NOMO-1 (cell line): ENCODE measurements around the gene ACSM3.
"Not testable (repeated sequence)": the region's sequence is repeated elsewhere in the genome, so short reads cannot be mapped to it uniquely, and the experiment has no call there.

Experiments
- DNase-seq, 2 experiments: peaks; one replicate each; lab custom pipeline; 2025; ENCODE audit not compliant: unreplicated experiment in 2 of 2; lab: John Stamatoyannopoulos, UW

The ACSM3 gene, protein sequence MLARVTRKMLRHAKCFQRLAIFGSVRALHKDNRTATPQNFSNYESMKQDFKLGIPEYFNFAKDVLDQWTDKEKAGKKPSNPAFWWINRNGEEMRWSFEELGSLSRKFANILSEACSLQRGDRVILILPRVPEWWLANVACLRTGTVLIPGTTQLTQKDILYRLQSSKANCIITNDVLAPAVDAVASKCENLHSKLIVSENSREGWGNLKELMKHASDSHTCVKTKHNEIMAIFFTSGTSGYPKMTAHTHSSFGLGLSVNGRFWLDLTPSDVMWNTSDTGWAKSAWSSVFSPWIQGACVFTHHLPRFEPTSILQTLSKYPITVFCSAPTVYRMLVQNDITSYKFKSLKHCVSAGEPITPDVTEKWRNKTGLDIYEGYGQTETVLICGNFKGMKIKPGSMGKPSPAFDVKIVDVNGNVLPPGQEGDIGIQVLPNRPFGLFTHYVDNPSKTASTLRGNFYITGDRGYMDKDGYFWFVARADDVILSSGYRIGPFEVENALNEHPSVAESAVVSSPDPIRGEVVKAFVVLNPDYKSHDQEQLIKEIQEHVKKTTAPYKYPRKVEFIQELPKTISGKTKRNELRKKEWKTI

DNA sequence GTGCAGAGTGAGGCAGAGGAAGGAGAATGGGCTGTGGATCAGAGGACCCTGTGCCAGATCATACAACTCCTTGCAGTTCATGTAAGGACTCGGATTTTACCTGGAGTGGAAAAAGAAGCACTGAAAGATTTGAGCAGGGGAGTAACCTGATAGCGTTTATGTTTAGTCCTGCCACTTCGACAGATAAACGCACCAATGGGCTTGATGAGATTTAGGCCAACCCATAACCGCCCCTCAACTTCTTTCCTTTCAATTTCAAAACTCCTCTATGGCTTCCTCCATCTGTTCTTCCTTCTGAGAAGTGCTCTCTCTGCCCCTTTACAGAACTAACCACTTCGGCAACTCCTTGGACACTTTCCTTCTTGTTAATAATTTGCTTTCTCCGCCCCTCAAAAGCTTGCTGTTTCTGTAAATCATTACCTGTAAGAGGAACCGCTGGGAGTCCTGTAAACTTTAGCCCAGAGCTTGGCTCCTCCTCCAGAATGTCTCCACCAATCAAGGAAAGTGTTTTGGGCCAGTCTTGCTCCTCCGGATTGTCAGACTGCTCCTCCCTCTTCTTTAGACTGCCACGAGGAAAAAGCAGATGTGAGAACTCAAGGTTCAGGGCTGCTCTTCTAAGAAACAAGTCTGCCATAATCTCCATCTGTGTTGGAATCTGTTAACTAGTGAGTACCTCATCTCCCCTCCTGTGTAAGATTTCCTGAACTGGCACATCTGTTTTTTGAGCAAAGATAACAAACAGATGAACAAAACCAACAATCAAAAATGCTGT is at the start of gene ACSM3:
Gene ACSM3 (plus strand): TSS at position 554 of the 772 bp plus-strand sequence. CDS start 6,021 bp downstream, outside the sequence.
- peak; percentile 88 to 97 for DNase-seq

- DNase-seq = not testable (repeated sequence)
Observed at GRCh38 chr16:20717718-20718117, 46.1 kb upstream of the ACSM3 start.

DNA sequence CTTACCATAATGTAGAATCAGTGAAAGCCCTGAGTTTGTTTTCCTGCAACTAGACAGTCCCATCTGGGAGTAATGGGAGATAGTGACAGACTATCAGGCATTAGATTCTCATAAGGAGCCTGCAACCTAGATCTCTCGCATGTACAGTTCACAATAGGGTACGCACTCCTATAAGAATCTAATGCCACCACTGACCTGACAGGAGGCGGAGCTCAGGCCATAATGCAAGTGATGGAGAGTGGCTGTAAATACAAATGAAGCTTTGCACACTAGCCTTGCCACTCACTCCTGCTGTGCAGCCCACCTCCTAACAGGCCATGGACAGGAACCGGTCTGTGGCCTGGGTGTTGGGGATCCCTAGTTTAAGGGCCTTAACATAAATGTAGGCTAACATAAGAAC is 43.6 kb upstream of the ACSM3 start:
- DNase-seq = no peak

GRCh38 chr16:20726661-20727060 is 37.2 kb upstream of the ACSM3 start:
- no peak for DNase-seq

GRCh38 chr16:20727181-20727580 is 36.6 kb upstream of the ACSM3 start:
- DNase-seq = no peak

DNA sequence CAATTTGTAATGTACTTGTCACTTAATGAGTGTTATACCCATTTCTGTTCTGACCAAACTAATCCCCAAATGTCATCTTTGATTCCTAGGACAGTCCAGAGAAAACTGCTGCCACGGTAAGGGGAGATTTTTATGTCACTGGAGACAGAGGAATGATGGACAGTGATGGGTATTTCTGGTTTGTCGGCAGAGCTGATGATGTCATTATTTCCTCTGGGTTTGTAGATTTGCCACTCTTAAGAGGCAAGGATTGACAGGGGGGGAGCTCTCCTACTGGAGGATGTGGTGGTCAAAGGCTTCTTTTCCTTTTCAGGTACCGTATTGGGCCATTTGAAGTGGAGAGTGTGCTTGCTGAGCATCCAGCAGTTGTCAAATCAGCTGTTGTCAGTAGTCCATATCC is 34.7 kb upstream of the ACSM3 start:
- DNase-seq = no peak

GRCh38 chr16:20734056-20734455 is 29.8 kb upstream of the ACSM3 start:
- DNase-seq = no peak

DNA sequence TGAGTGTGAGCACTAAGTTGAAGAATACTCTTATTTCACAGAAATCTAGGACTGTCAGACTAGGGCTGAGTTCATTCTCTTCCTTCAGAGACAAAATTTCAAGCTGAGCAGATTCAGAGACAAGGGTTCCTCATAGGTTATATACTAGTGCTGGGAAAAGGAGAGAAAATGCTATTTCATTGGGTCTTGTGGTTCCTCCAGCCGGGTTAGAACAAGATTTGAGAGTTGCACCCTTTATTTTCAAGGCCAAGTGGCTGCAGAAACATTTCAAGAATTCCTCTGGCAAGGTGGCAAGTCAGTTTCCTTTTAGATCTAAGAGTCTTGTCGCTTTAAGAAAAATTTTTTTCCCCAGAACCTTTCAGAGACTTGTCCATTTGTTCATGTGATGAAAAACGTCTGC is 29.0 kb upstream of the ACSM3 start:
- no peak for DNase-seq

DNA sequence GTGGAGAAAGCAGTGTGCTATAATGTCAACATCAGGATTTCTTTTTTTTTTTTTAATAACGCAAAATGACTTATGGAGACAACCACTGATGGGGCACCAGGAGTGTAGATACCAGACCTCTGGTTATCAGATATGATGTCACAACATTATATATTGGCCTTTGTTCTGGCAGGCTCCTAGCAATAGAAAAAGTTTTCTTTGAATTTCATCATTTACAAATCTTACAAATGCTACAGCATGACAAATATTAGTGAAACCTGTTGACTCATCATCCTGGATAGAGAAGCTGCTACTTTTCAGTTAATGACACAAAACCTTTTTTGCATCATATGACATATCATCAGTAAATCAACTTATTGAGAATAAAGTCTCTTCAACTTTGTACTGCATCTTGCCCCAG is 28.3 kb upstream of the ACSM3 start:
- no peak for DNase-seq

GRCh38 chr16:20740007-20740883 is 23.6 kb upstream of the ACSM3 start:
- DNase-seq = peak; percentile 30 to 35

DNA sequence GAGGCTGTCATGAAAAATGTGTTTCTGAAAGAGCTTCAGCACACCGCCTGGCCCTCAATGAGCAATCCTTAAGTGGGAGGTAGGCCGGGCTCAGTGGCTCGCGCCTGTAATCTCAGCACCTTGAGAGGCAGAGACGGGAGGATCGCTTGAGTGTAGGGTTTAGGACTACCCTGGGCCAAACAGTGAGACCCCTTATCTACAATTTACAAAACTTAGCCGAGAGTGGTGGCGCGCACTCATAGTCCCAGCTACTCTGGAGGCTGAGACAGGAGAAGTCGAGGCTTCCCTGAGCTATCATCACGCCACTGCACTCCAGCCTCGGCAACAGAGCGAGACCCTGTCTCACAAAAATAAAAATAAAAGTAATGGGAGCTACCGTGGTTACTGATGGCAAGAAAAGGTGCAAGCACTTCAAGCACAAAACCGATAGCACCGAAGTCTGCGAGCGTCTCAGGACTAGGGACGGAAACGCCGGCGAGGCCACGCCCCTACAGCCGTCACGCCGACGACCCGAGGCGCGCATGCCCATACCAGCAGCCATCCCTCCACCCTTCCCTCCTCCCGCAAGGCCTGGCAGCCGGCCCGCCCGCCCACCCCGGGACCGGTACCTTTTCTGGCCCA is 22.8 kb upstream of the ACSM3 start:
- DNase-seq = peak; percentile 66 to 76

DNA sequence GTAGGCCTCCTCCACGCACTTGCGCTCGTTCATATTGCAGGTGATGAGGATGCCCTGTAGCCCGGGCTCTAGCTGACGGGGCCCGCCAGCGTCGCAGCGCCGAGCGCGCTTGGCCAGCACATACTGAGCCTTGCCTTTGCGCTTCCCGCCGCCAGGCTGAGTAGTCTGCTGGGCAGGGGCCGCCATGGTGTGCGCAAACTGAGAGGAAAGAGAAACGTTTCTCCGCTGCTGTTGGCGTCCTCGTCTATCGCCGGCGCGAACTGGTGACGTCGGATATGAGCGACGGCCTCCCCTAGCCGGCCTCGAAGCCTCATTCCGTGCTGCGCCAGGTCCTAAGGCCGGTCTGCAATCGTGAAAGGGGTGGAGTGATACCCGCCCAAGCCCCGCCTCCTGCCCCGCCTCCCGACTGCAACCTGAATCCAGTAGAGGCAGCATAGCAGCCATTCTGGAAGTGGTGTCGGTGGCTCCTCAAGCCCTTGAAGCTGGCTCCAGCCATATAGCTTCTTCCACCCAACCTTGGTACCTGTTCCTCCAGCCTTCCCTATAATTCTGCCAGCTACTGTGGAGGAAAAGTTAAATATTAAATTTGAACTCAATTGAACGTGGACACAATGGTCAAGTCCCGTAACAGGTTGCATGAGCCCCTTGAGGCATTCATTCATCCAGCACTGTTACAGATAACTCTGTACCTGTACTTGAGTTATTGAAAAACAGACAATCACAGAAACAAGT is 22.1 kb upstream of the ACSM3 start, which contains the start of gene THUMPD1:
Gene THUMPD1 (minus strand): TSS at position 265 of the 732 bp plus-strand sequence. CDS start 79 bp downstream, at position 186.
- peak; percentile 86 to 93 for DNase-seq

GRCh38 chr16:20743591-20743990 is 20.2 kb upstream of the ACSM3 start:
- DNase-seq = no peak

- peak; percentile 51 to 61 for DNase-seq
Observed at GRCh38 chr16:20744922-20745440, 18.8 kb upstream of the ACSM3 start.

GRCh38 chr16:20746461-20746860 is 17.4 kb upstream of the ACSM3 start:
- DNase-seq = no peak

GRCh38 chr16:20747030-20747816 is 16.6 kb upstream of the ACSM3 start:
- peak; percentile 70 to 84 for DNase-seq

DNA sequence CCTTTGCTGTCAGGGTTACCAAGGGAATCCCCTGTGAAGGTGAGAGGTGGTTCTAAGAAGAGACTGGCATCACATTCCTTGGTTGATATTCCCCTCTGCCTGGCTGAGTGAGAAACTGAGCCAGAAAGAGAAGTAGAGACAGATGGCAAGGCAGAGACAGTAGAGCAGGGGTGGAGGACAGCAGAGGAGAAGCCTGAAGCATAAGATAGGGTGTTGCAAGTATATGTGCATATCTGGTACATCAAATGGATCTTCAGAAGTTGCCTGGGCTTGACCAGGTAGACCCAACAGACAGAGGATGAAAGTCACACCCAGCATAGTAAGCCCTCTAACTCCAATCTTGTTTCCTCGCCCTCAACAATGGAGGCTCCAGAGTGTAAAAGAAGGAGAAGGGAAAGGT is 14.3 kb upstream of the ACSM3 start:
- no peak for DNase-seq

- no peak for DNase-seq
Observed at GRCh38 chr16:20750558-20750957, 13.3 kb upstream of the ACSM3 start.
